ENCODE data around the gene ARSI.
"Not testable (repeated sequence)": the region's sequence is repeated elsewhere in the genome, so short reads cannot be mapped to it uniquely, and the experiment has no call there.

ARSI gene

GRCh38 chr5:150248946-150249345, 53.8 kb downstream of the ARSI start:
- in situ Hi-C loops (cut with MboI; ENCODE audit: low sequenced_read_pairs), result no loop called here

DNA sequence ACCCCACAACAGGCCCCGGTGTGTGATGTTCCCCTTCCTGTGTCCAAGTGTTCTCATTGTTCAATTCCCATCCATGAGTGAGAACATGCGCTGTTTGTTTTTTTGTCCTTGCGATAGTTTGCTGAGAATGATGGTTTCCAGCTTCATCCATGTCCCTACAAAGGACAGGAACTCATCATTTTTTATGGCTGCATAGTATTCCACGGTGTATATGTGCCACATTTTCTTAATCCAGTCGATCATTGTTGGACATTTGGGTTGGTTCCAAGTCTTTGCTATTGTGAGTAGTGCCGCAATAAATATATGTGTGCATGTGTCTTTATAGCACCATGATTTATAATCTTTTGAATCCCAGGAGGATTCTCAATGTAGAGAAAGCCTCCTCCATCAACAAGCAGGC, 54.2 kb downstream of the ARSI start:
- in situ Hi-C loops (cut with MboI; ENCODE audit: low sequenced_read_pairs), result not testable (repeated sequence)

- in situ Hi-C loops (cut with MboI; ENCODE audit: low sequenced_read_pairs), result no loop called here
These were observed 55.0 kb downstream of the ARSI start for GRCh38 chr5:150247726-150248125.

DNA sequence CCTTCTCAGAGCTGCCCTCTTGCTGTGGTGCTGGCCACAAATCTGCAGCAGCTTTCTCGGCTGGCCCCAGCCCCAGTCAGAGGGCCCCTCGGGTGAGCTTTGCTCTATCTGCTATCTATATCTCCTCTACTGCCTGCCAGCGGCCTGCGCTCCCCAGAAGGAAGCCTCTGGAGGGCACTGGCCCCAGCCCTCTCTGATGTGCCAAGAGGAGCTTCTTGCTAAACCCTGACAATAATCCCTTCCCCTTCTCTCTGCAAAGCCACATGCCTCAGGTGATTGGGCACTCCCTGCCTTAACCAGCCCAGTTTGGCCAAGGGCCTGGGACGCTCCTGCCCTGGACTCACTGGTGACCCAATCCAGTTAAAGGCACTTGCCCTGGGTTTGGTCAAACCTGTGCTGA, 55.9 kb downstream of the ARSI start:
- in situ Hi-C loops (cut with MboI; ENCODE audit: low sequenced_read_pairs), result no loop called here

DNA sequence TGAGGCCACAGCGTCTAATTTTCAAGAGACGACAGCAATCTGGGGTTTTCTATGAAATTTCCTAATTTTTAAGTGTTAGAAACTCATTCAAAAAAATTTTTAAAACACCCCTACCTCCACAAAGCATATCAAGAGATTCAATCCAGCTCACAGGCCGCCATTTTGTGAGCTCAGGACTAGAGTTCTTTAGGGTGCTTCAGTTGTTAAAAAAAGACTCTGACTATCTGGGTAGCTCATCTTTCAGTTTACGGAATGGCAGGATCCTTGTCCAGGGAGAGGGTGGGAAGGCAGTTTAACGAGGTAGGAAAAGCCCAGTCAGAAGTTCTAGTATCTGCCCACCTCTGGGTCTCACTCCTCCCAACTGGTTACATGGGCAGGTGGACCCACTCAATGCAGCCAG, 56.3 kb downstream of the ARSI start:
- in situ Hi-C loops (cut with MboI; ENCODE audit: low sequenced_read_pairs), result no loop called here
